ENCODE results near the gene FREM1. TPM values are rescaled to one million over a fixed set of nuclear protein-coding genes. Genes with fewer than 3 reads are reported as not detected.

The FREM1 gene
- total RNA-seq, 2 experiments from 2014 or later, result not detected

GRCh38 chr9:14906644-14907359 lies 3.4 kb downstream of the FREM1 start:
- H3K4me3 Mint-ChIP-seq, result no peak overlapping the region
- no peaks in the 10 kb centered on the region for H3K4me1 Mint-ChIP-seq
- H3K9me3 Mint-ChIP-seq, result no peaks in the 10 kb centered on the region
- no peak for DNase-seq
- no peak overlapping the region for H3K27ac Mint-ChIP-seq
- ATAC-seq (ENCODE audit: low read depth), result no peak
- POLR2A ChIA-PET, result no interaction called here
- H3K36me3 Mint-ChIP-seq, result no peaks in the 10 kb centered on the region
- no peaks in the 10 kb centered on the region for H3K27me3 Mint-ChIP-seq

DNA sequence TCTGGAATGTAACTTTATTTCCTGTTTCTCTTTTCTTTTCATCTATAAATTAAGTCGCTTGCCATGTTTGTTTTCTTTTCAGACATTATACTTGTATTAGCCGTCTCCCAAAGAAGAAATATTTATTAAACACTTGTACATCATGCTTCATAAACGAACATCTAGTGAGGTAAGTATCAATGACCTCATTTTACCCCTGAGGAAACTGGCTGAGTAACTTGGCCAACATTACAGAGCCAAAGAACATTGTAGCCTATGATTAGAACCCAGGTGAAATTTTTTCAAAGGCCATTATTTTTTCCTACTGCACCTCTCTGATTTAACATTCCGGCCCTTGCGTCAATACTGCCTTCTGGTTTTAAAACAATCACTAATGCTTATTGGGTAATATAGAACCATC lies 4.2 kb downstream of the FREM1 start:
- ATAC-seq (ENCODE audit: low read depth), result no peak
- H3K4me3 Mint-ChIP-seq, result no peak overlapping the region
- H3K27ac Mint-ChIP-seq, result no peak overlapping the region
- H3K9me3 Mint-ChIP-seq, result no peaks in the 10 kb centered on the region
- no peaks in the 10 kb centered on the region for H3K36me3 Mint-ChIP-seq
- no peaks in the 10 kb centered on the region for H3K27me3 Mint-ChIP-seq
- POLR2A ChIA-PET, result no interaction called here
- H3K4me1 Mint-ChIP-seq, result no peaks in the 10 kb centered on the region
- no peak for DNase-seq

- Mint-ChIP-seq H3K9me3 (no peaks in the 10 kb centered on the region), H3K36me3 (no peaks in the 10 kb centered on the region), H3K4me3 (no peak overlapping the region), H3K4me1 (no peaks in the 10 kb centered on the region), H3K27me3 (no peaks in the 10 kb centered on the region), H3K27ac (no peak overlapping the region)
- ATAC-seq (ENCODE audit: low read depth), result no peak
- no peak for DNase-seq
- POLR2A ChIA-PET, result no interaction called here
Observed at GRCh38 chr9:14903040-14903439, 7.2 kb downstream of the FREM1 start.

- no peaks in the 10 kb centered on the region for H3K27me3 Mint-ChIP-seq
- no peak overlapping the region for H3K4me3 Mint-ChIP-seq
- ATAC-seq (ENCODE audit: low read depth) (no peak), DNase-seq (no peak)
- no peaks in the 10 kb centered on the region for H3K36me3 Mint-ChIP-seq
- no peak overlapping the region for H3K27ac Mint-ChIP-seq
- H3K4me1 Mint-ChIP-seq, result no peaks in the 10 kb centered on the region
- H3K9me3 Mint-ChIP-seq, result no peaks in the 10 kb centered on the region
- POLR2A ChIA-PET, result no interaction called here
Observed at GRCh38 chr9:14902561-14902960, 7.7 kb downstream of the FREM1 start.

- POLR2A ChIA-PET, result no interaction called here
- no peaks in the 10 kb centered on the region for H3K4me1 Mint-ChIP-seq
- H3K27ac Mint-ChIP-seq, result no peak overlapping the region
- no peaks in the 10 kb centered on the region for H3K36me3 Mint-ChIP-seq
- H3K9me3 Mint-ChIP-seq, result no peaks in the 10 kb centered on the region
- ATAC-seq (ENCODE audit: low read depth) (no peak), DNase-seq (no peak)
- H3K4me3 Mint-ChIP-seq, result no peak overlapping the region
- H3K27me3 Mint-ChIP-seq, result no peaks in the 10 kb centered on the region
Observed at GRCh38 chr9:14899815-14900193, 10.4 kb downstream of the FREM1 start.

DNA sequence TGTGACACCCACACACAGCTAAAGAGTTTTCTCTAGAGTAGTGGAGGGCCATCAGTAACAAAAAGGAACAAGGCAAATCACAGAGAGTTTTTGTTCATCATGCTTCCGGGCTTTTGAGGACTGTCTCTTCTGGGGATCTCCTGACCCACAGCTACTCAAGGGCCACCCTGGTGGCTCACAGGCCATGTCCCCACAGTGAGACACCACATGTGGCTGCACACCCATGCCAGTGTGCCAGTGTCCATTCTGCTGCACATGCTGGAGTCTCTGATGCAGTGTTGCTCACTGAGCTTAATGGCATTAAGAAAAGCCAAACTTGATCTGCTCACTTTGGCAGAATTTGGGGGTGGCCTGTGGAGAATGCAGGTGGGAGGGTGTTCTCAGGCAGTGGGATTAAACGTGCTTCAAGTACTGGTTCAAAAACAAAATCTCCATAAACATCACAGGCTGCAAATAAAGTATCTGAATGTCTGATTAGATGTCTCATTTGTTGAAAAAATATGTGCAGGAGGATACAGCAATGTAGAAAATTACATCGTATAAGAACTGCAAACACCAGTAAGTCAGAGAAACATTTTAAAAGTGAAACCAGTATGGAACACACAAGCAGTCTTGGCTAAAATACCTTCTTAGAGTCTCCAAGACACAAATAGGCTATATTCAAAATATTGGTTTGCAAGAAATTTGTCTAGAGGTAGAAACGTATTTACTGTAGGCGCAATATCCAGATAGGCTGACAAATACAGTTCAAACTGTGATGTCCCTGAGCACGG lies 11.0 kb downstream of the FREM1 start:
- no peaks in the 10 kb centered on the region for H3K9me3 Mint-ChIP-seq
- no peaks in the 10 kb centered on the region for H3K27me3 Mint-ChIP-seq
- no peaks in the 10 kb centered on the region for H3K4me1 Mint-ChIP-seq
- no peak for DNase-seq
- POLR2A ChIA-PET, result no interaction called here
- H3K4me3 Mint-ChIP-seq, result no peak overlapping the region
- ATAC-seq (ENCODE audit: low read depth), result no peak
- H3K27ac Mint-ChIP-seq, result no peak overlapping the region
- no peaks in the 10 kb centered on the region for H3K36me3 Mint-ChIP-seq

DNA sequence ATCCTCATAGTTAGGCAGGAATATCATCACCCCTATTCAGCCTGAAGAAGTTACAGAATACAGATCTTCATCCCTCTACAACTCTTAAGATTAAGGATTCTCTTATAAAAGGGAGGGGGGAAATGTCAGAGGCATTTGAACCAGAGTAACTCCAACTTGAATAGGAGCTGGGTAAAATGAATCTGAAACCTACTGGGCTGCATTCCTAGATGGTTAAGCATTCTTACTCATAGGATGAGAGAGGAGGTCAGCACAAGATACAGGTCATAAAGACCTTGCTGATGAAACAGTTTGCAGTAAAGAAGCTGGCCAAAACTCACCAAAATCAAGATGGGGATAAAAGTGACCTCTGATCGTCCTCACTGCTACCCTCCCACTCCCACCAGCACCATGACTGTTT lies 14.4 kb downstream of the FREM1 start:
- Mint-ChIP-seq H3K4me3 (no peak overlapping the region), H3K36me3 (no peaks in the 10 kb centered on the region), H3K27ac (no peak overlapping the region), H3K4me1 (no peaks in the 10 kb centered on the region), H3K27me3 (peaks cover 4% of the 10 kb centered on the region), H3K9me3 (no peaks in the 10 kb centered on the region)
- no peak for DNase-seq
- POLR2A ChIA-PET, result no interaction called here
- ATAC-seq (ENCODE audit: low read depth), result no peak

GRCh38 chr9:14893280-14893679 lies 16.9 kb downstream of the FREM1 start:
- Mint-ChIP-seq H3K9me3 (no peaks in the 10 kb centered on the region), H3K4me1 (no peaks in the 10 kb centered on the region), H3K36me3 (no peaks in the 10 kb centered on the region), H3K27ac (no peak overlapping the region), H3K27me3 (peaks cover 4% of the 10 kb centered on the region), H3K4me3 (no peak overlapping the region)
- ATAC-seq (ENCODE audit: low read depth) (no peak), DNase-seq (no peak)
- POLR2A ChIA-PET, result no interaction called here

DNA sequence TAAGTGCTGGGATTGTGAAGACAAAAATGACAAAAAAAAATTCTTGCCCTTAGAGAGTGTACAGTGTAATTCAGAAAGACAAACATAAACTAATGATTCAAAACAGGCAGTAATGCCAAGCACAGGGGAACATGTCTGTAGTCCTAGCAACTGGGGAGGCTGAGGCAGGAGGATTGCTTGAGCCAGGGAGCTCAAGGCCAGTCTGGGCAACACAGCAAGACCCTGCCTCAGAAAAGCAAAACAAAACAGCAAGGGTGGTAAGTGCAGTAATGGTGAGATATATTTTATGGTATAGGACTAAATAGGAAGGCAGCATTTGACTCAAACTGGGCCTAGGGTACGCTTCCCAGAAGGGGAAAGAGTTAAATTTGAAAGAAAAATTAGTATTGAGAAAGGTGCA lies 18.9 kb downstream of the FREM1 start:
- ATAC-seq (ENCODE audit: low read depth) (no peak), DNase-seq (no peak)
- Mint-ChIP-seq H3K36me3 (no peaks in the 10 kb centered on the region), H3K4me3 (no peak overlapping the region), H3K27me3 (peaks cover 4% of the 10 kb centered on the region), H3K27ac (no peak overlapping the region), H3K9me3 (no peaks in the 10 kb centered on the region), H3K4me1 (no peaks in the 10 kb centered on the region)
- POLR2A ChIA-PET, result no interaction called here

GRCh38 chr9:14889451-14889850 lies 20.8 kb downstream of the FREM1 start:
- ATAC-seq (ENCODE audit: low read depth) (no peak), DNase-seq (no peak)
- Mint-ChIP-seq H3K27ac (no peak overlapping the region), H3K36me3 (no peaks in the 10 kb centered on the region), H3K27me3 (peaks cover 4% of the 10 kb centered on the region), H3K4me3 (no peak overlapping the region), H3K9me3 (no peaks in the 10 kb centered on the region), H3K4me1 (no peaks in the 10 kb centered on the region)
- POLR2A ChIA-PET, result no interaction called here

DNA sequence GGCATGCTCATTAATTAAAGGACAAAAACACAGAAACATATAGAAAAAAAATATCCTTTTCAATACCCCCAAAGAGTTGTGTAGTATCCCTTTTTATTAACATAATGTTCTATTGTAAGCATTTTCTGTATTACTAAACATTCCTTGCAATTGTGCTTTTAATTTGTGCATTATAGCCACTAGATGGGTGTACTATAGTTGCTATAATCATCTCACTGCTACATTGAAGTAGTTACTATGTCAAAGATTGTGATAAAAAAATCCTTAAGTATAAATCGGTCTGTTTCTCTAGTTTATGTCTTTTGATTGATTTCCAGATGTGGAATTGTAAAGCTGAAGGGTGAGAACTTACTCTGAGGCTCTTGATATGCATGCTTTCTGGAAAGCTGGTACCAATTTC lies 21.4 kb downstream of the FREM1 start:
- DNase-seq (no peak), ATAC-seq (ENCODE audit: low read depth) (no peak)
- Mint-ChIP-seq H3K27ac (no peak overlapping the region), H3K36me3 (no peaks in the 10 kb centered on the region), H3K4me1 (no peaks in the 10 kb centered on the region), H3K4me3 (no peak overlapping the region), H3K27me3 (peaks cover 4% of the 10 kb centered on the region), H3K9me3 (no peaks in the 10 kb centered on the region)
- POLR2A ChIA-PET, result no interaction called here

DNA sequence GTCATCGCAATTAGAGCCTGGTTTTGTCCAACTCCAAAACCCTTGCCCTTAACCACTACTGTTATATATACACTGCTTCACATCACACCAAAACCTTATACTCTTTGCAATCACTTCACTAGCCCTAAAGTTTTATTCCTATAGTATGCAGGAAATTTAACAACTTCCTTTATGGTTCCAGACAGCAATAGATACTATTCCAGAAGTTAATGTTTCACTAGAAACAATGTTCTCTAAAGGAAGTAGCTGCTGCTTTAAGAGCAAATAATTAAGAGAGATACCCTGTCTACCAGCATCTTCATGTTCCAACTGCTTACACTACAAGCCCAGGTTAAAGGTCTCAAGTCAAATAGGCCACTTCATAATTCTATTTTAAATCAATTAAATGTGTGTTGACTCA lies 22.0 kb downstream of the FREM1 start:
- Mint-ChIP-seq H3K9me3 (no peaks in the 10 kb centered on the region), H3K27ac (no peak overlapping the region), H3K36me3 (no peaks in the 10 kb centered on the region), H3K4me1 (no peaks in the 10 kb centered on the region), H3K4me3 (no peak overlapping the region), H3K27me3 (peaks cover 3% of the 10 kb centered on the region)
- DNase-seq, result no peak
- POLR2A ChIA-PET, result no interaction called here
- no peak for ATAC-seq (ENCODE audit: low read depth)

GRCh38 chr9:14887149-14887548 lies 23.1 kb downstream of the FREM1 start:
- Mint-ChIP-seq H3K4me1 (no peaks in the 10 kb centered on the region), H3K27me3 (no peaks in the 10 kb centered on the region), H3K27ac (no peak overlapping the region)

DNA sequence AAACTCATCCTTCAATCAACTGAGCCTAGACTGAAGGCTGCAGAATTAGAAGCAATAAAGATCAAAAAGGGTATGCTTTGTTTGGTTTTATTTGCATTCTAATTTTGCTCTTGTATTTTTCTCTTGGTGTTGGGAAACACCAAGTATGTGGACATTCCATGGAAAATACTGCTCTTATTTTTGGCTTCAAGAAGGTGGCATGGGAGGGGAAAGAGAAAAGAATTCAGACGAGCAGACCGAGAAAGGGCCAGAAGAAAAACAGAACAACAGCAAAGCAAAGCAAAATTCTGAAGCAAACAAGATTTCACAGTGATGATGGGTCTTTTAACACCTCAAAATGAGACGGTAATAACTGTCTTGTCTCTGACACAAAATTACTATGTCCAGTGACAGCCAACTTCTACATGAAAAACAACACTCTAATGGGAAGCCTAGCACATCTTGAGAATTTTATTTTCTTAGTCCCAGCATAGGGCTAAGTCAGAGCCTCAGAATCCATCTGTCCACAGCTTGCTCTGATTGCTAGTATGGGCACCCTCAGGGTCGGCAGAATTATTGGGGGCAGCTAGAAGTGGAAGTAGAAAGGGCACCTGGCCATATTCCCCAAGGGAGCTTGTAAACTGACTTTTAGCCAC lies 26.8 kb downstream of the FREM1 start:
- POLR2A ChIA-PET, result no interaction called here
- Mint-ChIP-seq H3K27ac (no peak overlapping the region), H3K4me1 (no peaks in the 10 kb centered on the region), H3K36me3 (no peaks in the 10 kb centered on the region), H3K4me3 (no peak overlapping the region), H3K27me3 (peaks cover 3% of the 10 kb centered on the region), H3K9me3 (no peaks in the 10 kb centered on the region)
- DNase-seq (no peak), ATAC-seq (ENCODE audit: low read depth) (no peak)

More at GRCh38 chr9:14887149-14887548, 23.1 kb downstream of the FREM1 start:
- POLR2A ChIA-PET, result no interaction called here
- no peak overlapping the region for H3K4me3 Mint-ChIP-seq
- DNase-seq, result no peak
- no peaks in the 10 kb centered on the region for H3K9me3 Mint-ChIP-seq
- no peak for ATAC-seq (ENCODE audit: low read depth)
- no peaks in the 10 kb centered on the region for H3K36me3 Mint-ChIP-seq

Measured in activated naive CD8-positive, alpha-beta T cell treated with anti-CD3 and anti-CD28 coated beads, Interleukin-2, amount 10 ng/mL, durations not matched to agents 7 days and 5 days (primary cell).